IgD-negative memory B cell (primary cell): ENCODE data around the gene RHOH. TPM values are rescaled to one million over a fixed set of nuclear protein-coding genes. Genes with fewer than 3 reads are reported as not detected.
"Not testable (repeated sequence)": the region's sequence is repeated elsewhere in the genome, so short reads cannot be mapped to it uniquely, and the experiment has no call there.

Experiments used
- H3K27ac Mint-ChIP-seq, 3 donors: one replicate each; pipeline ENCODE4 v1.8.0; 2020 to 2022; ENCODE audit warnings: mild to moderate bottlenecking in 3 of 3, mixed read lengths in 3 of 3, moderate library complexity in 1 of 3
- H3K27me3 Mint-ChIP-seq: one replicate; pipeline ENCODE4 v1.8.0; 2021; ENCODE audit warnings: mixed read lengths
- H3K36me3 Mint-ChIP-seq: one replicate; pipeline ENCODE4 v1.8.0; 2020; ENCODE audit warnings: mild to moderate bottlenecking, mixed read lengths
- H3K4me1 Mint-ChIP-seq, 3 donors: one replicate each; pipeline ENCODE4 v1.8.0; 2020 to 2022; ENCODE audit warnings: mixed read lengths in 3 of 3, mild to moderate bottlenecking in 1 of 3
- H3K4me3 Mint-ChIP-seq, 4 donors: one replicate each; pipeline ENCODE4 v1.8.0; 2020 to 2022; ENCODE audit warnings: mild to moderate bottlenecking in 4 of 4, mixed read lengths in 4 of 4, moderate library complexity in 3 of 4
- H3K9me3 Mint-ChIP-seq, 3 donors: one replicate each; pipeline ENCODE4 v1.8.0; 2020 to 2021; ENCODE audit warnings: mixed read lengths in 3 of 3, mild to moderate bottlenecking in 1 of 3
- polyA plus RNA-seq: library from polyadenylated mRNA; unstranded; fragments of 300-500 nt; fragmentation: Illumina TruSeq; gene quantifications from one replicate; pipeline ENCODE4 v1.2.3, GENCODE V29; 2021

Gene RHOH, protein sequence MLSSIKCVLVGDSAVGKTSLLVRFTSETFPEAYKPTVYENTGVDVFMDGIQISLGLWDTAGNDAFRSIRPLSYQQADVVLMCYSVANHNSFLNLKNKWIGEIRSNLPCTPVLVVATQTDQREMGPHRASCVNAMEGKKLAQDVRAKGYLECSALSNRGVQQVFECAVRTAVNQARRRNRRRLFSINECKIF
- polyA plus RNA-seq: 255 TPM

DNA sequence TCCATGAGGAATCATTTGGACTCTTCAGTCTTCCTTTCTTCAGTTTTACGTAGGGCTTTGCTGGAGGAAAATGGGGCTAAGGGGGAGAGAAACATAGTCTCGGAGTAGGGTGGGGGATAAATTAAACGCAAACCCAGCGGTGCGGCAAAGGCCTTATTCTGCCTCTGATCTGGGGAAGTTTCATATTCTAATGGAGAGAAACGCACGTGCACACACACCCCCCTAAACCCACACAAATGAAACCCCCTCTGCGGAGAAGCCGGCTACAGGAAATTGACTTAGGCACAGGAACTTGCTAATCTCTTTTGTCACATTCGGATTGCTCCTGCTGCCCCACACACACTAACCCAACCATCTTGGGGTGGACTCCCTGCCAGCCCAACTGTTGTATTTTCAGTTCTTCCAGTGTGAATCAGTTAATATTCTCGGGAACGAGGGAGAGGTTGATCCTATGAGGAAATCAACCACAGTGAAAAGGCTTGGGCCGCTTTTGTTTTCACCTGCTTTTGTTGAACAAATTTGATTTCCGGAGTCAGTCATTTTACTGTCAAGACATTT, at the start of gene RHOH:
Gene RHOH (plus strand): TSS at position 308 of the 558 bp plus-strand sequence. CDS start 46,356 bp downstream, outside the sequence.
- Mint-ChIP-seq H3K4me3 (peak within 1 kb of the TSS; percentile 97 to 99 (median 99)), H3K36me3 (peaks cover 15% of the 10 kb centered on the region), H3K27me3 (no peaks in the 10 kb centered on the region), H3K27ac (peak within 1 kb of the TSS; percentile 89 to 100 (median 99)), H3K9me3 (no peaks in the 10 kb centered on the region), H3K4me1 (peaks cover 28 to 46% (median 35%) of the 10 kb centered on the region in 3 donors)

GRCh38 chr4:40147490-40147889, 49.3 kb upstream of the RHOH start:
- H3K9me3 Mint-ChIP-seq, H3K27ac Mint-ChIP-seq, H3K27me3 Mint-ChIP-seq, H3K36me3 Mint-ChIP-seq, H3K4me3 Mint-ChIP-seq: not testable (repeated sequence)
- peaks cover 9 to 18% (median 16%) of the 10 kb centered on the region in 3 donors for H3K4me1 Mint-ChIP-seq

DNA sequence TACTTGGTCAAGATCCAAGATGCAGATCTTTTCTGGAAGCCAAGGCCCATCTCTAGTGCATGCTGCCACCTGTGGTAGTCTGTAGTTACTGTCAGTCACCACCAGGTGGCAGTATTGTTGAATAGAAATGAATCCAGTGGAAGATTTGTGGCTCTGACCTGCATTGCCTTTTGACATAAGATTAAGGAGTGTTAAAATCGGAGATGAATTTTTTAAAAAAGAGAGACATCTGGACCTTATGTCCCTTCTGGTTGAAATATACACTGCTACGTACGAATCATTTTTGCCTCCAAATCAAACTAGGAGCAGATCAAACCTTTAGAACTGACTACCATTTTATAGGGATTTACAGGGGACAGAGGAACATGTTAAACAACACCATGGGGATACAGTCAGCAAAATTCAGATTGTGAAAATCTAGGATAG, 46.9 kb upstream of the RHOH start:
- H3K4me3 Mint-ChIP-seq: peak overlapping the region in 3 of 4 donors; percentile 34 to 80 (median 65)
- H3K4me1 Mint-ChIP-seq: peaks cover 13 to 23% (median 20%) of the 10 kb centered on the region in 3 donors
- peak overlapping the region; percentile 69 to 90 (median 77) for H3K27ac Mint-ChIP-seq
- peaks cover 3% of the 10 kb centered on the region for H3K36me3 Mint-ChIP-seq
- H3K9me3 Mint-ChIP-seq: peaks cover 0 to 4% (median 3%) of the 10 kb centered on the region in 3 donors
- no peaks in the 10 kb centered on the region for H3K27me3 Mint-ChIP-seq

- peaks cover 13 to 23% (median 20%) of the 10 kb centered on the region in 3 donors for H3K4me1 Mint-ChIP-seq
- peak overlapping the region in 2 of 3 donors; percentile 5 to 17 for H3K27ac Mint-ChIP-seq
- H3K4me3 Mint-ChIP-seq: no peak overlapping the region
- no peaks in the 10 kb centered on the region for H3K27me3 Mint-ChIP-seq
- peaks cover 3% of the 10 kb centered on the region for H3K36me3 Mint-ChIP-seq
- peaks cover 0 to 4% (median 3%) of the 10 kb centered on the region in 3 donors for H3K9me3 Mint-ChIP-seq
These were observed 45.9 kb upstream of the RHOH start for GRCh38 chr4:40150932-40151331.

GRCh38 chr4:40152637-40153036, 44.2 kb upstream of the RHOH start:
- H3K4me1 Mint-ChIP-seq: peaks cover 13 to 23% (median 20%) of the 10 kb centered on the region in 3 donors
- H3K4me3 Mint-ChIP-seq: peak overlapping the region in 2 of 4 donors; percentile 57 to 80
- peaks cover 0 to 4% (median 3%) of the 10 kb centered on the region in 3 donors for H3K9me3 Mint-ChIP-seq
- peak overlapping the region in 2 of 3 donors; percentile 6 to 64 for H3K27ac Mint-ChIP-seq
- peaks cover 5% of the 10 kb centered on the region for H3K36me3 Mint-ChIP-seq
- no peaks in the 10 kb centered on the region for H3K27me3 Mint-ChIP-seq

DNA sequence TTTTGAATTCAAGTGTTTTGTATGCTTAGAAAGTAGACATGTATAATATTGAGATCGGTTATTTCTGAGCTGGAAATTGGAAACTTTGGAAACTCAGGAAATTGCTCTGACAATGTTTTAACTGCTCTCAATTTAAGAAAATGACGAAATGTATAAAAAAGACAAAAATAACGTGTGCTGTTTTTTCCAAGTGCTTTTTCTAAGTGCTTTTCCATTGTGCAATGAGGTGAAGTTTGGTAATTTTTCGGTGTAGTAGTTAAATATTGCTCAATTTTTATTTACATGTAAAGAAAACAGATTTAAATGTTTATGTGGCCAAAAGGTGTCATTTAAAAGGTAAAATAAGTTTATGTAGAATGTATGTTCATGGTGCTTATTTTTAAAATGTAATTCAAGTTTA, 39.4 kb upstream of the RHOH start:
- H3K9me3 Mint-ChIP-seq: no peaks in the 10 kb centered on the region
- H3K4me1 Mint-ChIP-seq: peaks cover 4 to 9% (median 6%) of the 10 kb centered on the region in 3 donors
- H3K36me3 Mint-ChIP-seq: peaks cover 4% of the 10 kb centered on the region
- no peak overlapping the region for H3K4me3 Mint-ChIP-seq
- H3K27ac Mint-ChIP-seq: no peak overlapping the region
- no peaks in the 10 kb centered on the region for H3K27me3 Mint-ChIP-seq

GRCh38 chr4:40160258-40160657, 36.6 kb upstream of the RHOH start:
- Mint-ChIP-seq H3K4me1 (peaks cover 0 to 5% (median 0%) of the 10 kb centered on the region in 3 donors), H3K27ac (no peak overlapping the region), H3K36me3 (peaks cover 7% of the 10 kb centered on the region), H3K4me3 (no peak overlapping the region), H3K27me3 (no peaks in the 10 kb centered on the region), H3K9me3 (no peaks in the 10 kb centered on the region)

DNA sequence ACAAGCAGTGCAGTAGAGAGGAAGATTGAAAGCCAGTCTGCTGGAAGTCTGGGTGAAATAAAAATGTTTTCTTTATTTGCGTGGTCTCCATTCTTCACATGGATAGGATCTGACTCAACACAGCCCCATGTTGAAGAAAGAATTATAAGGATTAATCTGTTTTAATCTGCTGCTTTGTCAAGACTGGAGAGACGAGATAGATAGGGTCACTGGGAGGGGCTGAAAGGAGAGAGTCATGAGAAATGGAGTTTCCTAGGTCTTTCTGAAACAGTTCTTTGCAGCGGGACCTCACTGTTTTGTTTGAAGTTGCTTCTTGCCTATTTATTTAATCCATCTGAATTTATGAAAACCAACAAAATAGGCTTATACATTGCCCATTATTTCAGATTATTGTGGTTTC, 32.4 kb upstream of the RHOH start:
- Mint-ChIP-seq H3K36me3 (peaks cover 12% of the 10 kb centered on the region), H3K9me3 (peaks cover 0 to 6% (median 0%) of the 10 kb centered on the region in 3 donors), H3K4me3 (no peak overlapping the region), H3K4me1 (peaks cover 0 to 5% (median 4%) of the 10 kb centered on the region in 3 donors), H3K27ac (no peak overlapping the region), H3K27me3 (no peaks in the 10 kb centered on the region)

DNA sequence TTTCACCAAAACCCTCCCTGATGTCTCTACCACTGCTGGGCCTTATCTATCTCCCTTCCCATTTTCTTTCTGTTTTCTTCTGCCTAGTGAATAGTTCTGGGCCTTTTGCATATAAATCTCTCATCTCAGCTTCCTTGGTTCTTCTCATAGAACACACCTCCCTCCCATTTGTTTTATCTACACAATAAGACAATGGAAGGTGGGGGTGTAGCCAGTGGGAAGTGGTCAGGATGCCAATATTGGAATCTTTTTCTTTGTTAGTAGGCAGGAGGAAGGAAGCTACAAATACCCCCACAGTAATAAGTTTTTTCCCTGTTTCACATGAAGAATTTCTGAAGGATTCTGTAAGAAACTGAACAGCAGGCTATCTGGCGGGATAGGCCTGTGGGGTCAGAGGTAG, 30.9 kb upstream of the RHOH start:
- Mint-ChIP-seq H3K27ac (peak overlapping the region in 1 of 3 donors; percentile 31), H3K36me3 (peaks cover 12% of the 10 kb centered on the region), H3K4me3 (no peak overlapping the region), H3K27me3 (no peaks in the 10 kb centered on the region), H3K4me1 (peaks cover 0 to 5% (median 4%) of the 10 kb centered on the region in 3 donors), H3K9me3 (peaks cover 0 to 6% (median 0%) of the 10 kb centered on the region in 3 donors)

DNA sequence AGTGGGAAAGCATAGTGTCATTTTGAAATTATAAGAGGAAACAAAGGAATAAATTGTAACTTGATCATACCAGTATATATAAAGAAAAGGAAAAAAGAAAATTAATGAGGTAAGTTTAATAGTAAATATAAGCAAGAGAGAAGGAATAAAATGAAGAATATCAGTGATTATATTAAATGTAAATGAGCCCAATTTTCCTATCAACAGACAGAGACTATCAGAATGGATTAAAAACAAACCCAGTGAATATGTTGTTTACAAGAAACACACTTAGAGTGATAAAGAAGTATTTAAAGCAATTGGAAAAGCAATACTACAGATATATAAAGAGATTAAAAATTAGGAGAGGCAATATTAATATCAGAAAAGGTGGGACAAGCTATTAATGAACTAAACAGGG, 28.8 kb upstream of the RHOH start:
- Mint-ChIP-seq H3K9me3 (peaks cover 0 to 6% (median 0%) of the 10 kb centered on the region in 3 donors), H3K27me3 (no peaks in the 10 kb centered on the region), H3K27ac (no peak overlapping the region), H3K36me3 (peaks cover 9% of the 10 kb centered on the region), H3K4me3 (no peak overlapping the region), H3K4me1 (peaks cover 4 to 13% (median 11%) of the 10 kb centered on the region in 3 donors)

- no peaks in the 10 kb centered on the region for H3K27me3 Mint-ChIP-seq
- peaks cover 0 to 6% (median 0%) of the 10 kb centered on the region in 3 donors for H3K9me3 Mint-ChIP-seq
- peak overlapping the region in 1 of 3 donors; percentile 65 for H3K27ac Mint-ChIP-seq
- H3K36me3 Mint-ChIP-seq: peaks cover 6% of the 10 kb centered on the region
- no peak overlapping the region for H3K4me3 Mint-ChIP-seq
- peaks cover 8 to 25% (median 22%) of the 10 kb centered on the region in 3 donors for H3K4me1 Mint-ChIP-seq
These were observed 26.2 kb upstream of the RHOH start for GRCh38 chr4:40170588-40170987.

- Mint-ChIP-seq H3K4me1 (peaks cover 11 to 30% (median 26%) of the 10 kb centered on the region in 3 donors), H3K36me3 (no peaks in the 10 kb centered on the region), H3K27me3 (no peaks in the 10 kb centered on the region), H3K27ac (peak overlapping the region in 1 of 3 donors; percentile 12), H3K4me3 (peak overlapping the region in 3 of 4 donors; percentile 6 to 91 (median 79)), H3K9me3 (no peaks in the 10 kb centered on the region)
These were observed 23.4 kb upstream of the RHOH start for GRCh38 chr4:40173470-40173875.

- Mint-ChIP-seq H3K9me3 (no peaks in the 10 kb centered on the region), H3K27me3 (no peaks in the 10 kb centered on the region), H3K4me3 (no peak overlapping the region), H3K27ac (peak overlapping the region in 1 of 3 donors; percentile 47), H3K36me3 (no peaks in the 10 kb centered on the region), H3K4me1 (peaks cover 21 to 33% (median 24%) of the 10 kb centered on the region in 3 donors)
These were observed 20.2 kb upstream of the RHOH start for GRCh38 chr4:40176602-40177001.

GRCh38 chr4:40177591-40177990, 19.2 kb upstream of the RHOH start:
- Mint-ChIP-seq H3K27me3 (no peaks in the 10 kb centered on the region), H3K4me1 (peaks cover 24 to 39% (median 29%) of the 10 kb centered on the region in 3 donors), H3K36me3 (no peaks in the 10 kb centered on the region), H3K9me3 (no peaks in the 10 kb centered on the region), H3K4me3 (no peak overlapping the region), H3K27ac (no peak overlapping the region)

GRCh38 chr4:40178672-40179071, 18.2 kb upstream of the RHOH start:
- Mint-ChIP-seq H3K27ac (peak overlapping the region in 1 of 3 donors; percentile 19), H3K27me3 (no peaks in the 10 kb centered on the region), H3K36me3 (no peaks in the 10 kb centered on the region), H3K4me3 (no peak overlapping the region), H3K9me3 (no peaks in the 10 kb centered on the region), H3K4me1 (peaks cover 21 to 34% (median 24%) of the 10 kb centered on the region in 3 donors)
